Stimulated activated CD4-positive, alpha-beta T cell treated with anti-CD3 and anti-CD28 coated beads, Interleukin-1b, Interleukin-23, amount 100 ng/mL, for 1 hour (primary cell): ENCODE results near the gene PROP1.
"Not testable (repeated sequence)": the region's sequence is repeated elsewhere in the genome, so short reads cannot be mapped to it uniquely, and the experiment has no call there.

Experiments used
- DNase-seq, 2 donors: peaks; one replicate each; pipeline ENCODE4 v3.0.0-alpha.2; 2020; ENCODE audit warnings: low read depth in 2 of 2

Gene PROP1

GRCh38 chr5:177995691-177996595 is at the start of gene PROP1:
TSS of gene PROP1 (minus strand) at chr5:177996242. CDS start at chr5:177995933, 309 bp downstream.
- DNase-seq: no peak

GRCh38 chr5:178019379-178020030 is 23.5 kb upstream of the PROP1 start:
- DNase-seq: not testable (repeated sequence)

GRCh38 chr5:178012758-178013157 is 16.7 kb upstream of the PROP1 start:
- not testable (repeated sequence) for DNase-seq

- DNase-seq: not testable (repeated sequence)
Observed at GRCh38 chr5:178011816-178012554, 15.9 kb upstream of the PROP1 start.

- DNase-seq: not testable (repeated sequence)
Observed at GRCh38 chr5:178007272-178007671, 11.2 kb upstream of the PROP1 start.

- peak in 1 of 2 donors; percentile 31 for DNase-seq
Observed at GRCh38 chr5:178006536-178007231, 10.6 kb upstream of the PROP1 start.

GRCh38 chr5:178006181-178006535 is 10.1 kb upstream of the PROP1 start:
- DNase-seq: not testable (repeated sequence)

- no peak for DNase-seq
Observed at GRCh38 chr5:177997846-177998245, 1.8 kb upstream of the PROP1 start.

- DNase-seq: no peak
Observed at GRCh38 chr5:177997319-177997670, 1.3 kb upstream of the PROP1 start.

- DNase-seq: no peak
Observed at GRCh38 chr5:177996660-177997318, 747 bp upstream of the PROP1 start.

- DNase-seq: no peak
Observed at GRCh38 chr5:177994561-177995190, 1.4 kb downstream of the PROP1 start.

- no peak for DNase-seq
Observed at GRCh38 chr5:177994063-177994462, 2.0 kb downstream of the PROP1 start.

GRCh38 chr5:177992466-177992865 is 3.6 kb downstream of the PROP1 start:
- DNase-seq: no peak

- DNase-seq: no peak
Observed at GRCh38 chr5:177988989-177989625, 6.9 kb downstream of the PROP1 start.

GRCh38 chr5:177987326-177987725 is 8.7 kb downstream of the PROP1 start:
- no peak for DNase-seq

GRCh38 chr5:177985430-177986040 is 10.5 kb downstream of the PROP1 start:
- no peak for DNase-seq

GRCh38 chr5:177984584-177985206 is 11.3 kb downstream of the PROP1 start:
- no peak for DNase-seq

- no peak for DNase-seq
Observed at GRCh38 chr5:177983763-177984583, 12.1 kb downstream of the PROP1 start.
